Kidney (tissue), 14 donors: ENCODE measurements around the gene CDK14. TPM values are rescaled to one million over a fixed set of nuclear protein-coding genes. Genes with fewer than 3 reads are reported as not detected.

ENCODE experiments used
- DNase-seq, 5 donors: peaks; one replicate each; pipeline ENCODE4 v3.0.0-alpha.2; 2013 to 2020
- FAIRE-seq: peaks from 2 replicates; lab custom pipeline; 2012; peaks lifted over from hg19 to GRCh38; lab: Jason Lieb, UNC
- H3K27ac ChIP-seq, 2 donors: one replicate each; pipeline ENCODE4 v1.7.0; 2013; ENCODE audit warnings: low read depth in 2 of 2, low read length in 2 of 2, inconsistent platforms in 1 of 2
- H3K27me3 ChIP-seq: one replicate; pipeline ENCODE4 v1.7.1; 2013; ENCODE audit warnings: low read length, inconsistent platforms; ENCODE audit not compliant: control insufficient read depth, insufficient read depth
- H3K36me3 ChIP-seq, 3 donors: one replicate each; pipeline versions ENCODE4 v1.7.0 to v1.7.1; 2013; ENCODE audit warnings: low read length in 3 of 3, control low read depth in 1 of 3, inconsistent platforms in 1 of 3; ENCODE audit not compliant: insufficient read depth in 3 of 3, control insufficient read depth in 2 of 3
- H3K4me1 ChIP-seq, 3 donors: one replicate each; pipeline versions ENCODE4 v1.7.0 to v1.7.1; 2013; ENCODE audit warnings: low read length in 3 of 3, inconsistent platforms in 1 of 3, low read depth in 1 of 3; ENCODE audit not compliant: control insufficient read depth in 2 of 3, insufficient read depth in 2 of 3
- H3K4me3 ChIP-seq, 3 donors: one replicate each; pipeline versions ENCODE4 v1.7.0 to v1.8.1; 2013; ENCODE audit warnings: low read length in 3 of 3, control low read depth in 1 of 3, inconsistent platforms in 1 of 3
- H3K9ac ChIP-seq, 3 donors: one replicate each; pipeline versions ENCODE4 v1.7.0 to v1.7.1; 2013; ENCODE audit warnings: low read length in 3 of 3, control low read depth in 1 of 3, inconsistent platforms in 1 of 3
- H3K9me3 ChIP-seq, 3 donors: one replicate each; pipeline versions ENCODE4 v1.7.0 to v1.7.1; 2013; ENCODE audit warnings: low read length in 3 of 3, control low read depth in 1 of 3, inconsistent platforms in 1 of 3; ENCODE audit not compliant: control insufficient read depth in 2 of 3, insufficient read depth in 1 of 3
- intact Hi-C: fragments of 100-400 bp; cut with DNase I; formaldehyde crosslinking; loops from one replicate; pipeline ENCODE4 v1.11.1; 2022
- polyA plus RNA-seq: library from polyadenylated mRNA; stranded (reverse); fragments of 350-450 nt; fragmentation: Illumina TruSeq; extraction: RNeasy Lipid Tissue Mini Kit (QIAGEN cat#74804); gene quantifications from one replicate; pipeline ENCODE4 v1.2.3, GENCODE V29; 2014; ENCODE audit warnings: low read depth, low replicate concordance; ENCODE audit not compliant: insufficient read depth
- total RNA-seq: library from RNA; stranded (reverse); fragmentation: NEBNext Ultra II Directional; extraction: Animal tissue kit (Norgen Biotek cat#: 25700); gene quantifications from one replicate; pipeline ENCODE4 v1.2.1, GENCODE V29; 2021
- TF ChIP-seq, protein P1 (sequence below): IDR thresholded peaks from 3 replicates; pipeline ENCODE4 v1.5.1; 2012; ENCODE audit warnings: mild to moderate bottlenecking, moderate library complexity, borderline replicate concordance; ENCODE audit not compliant: insufficient read depth; ENCODE audit errors: extremely low read depth
- donor health status: control.
- donor health status: control.
- donor health status: control.
- donor health status: control.
- donor health status: control.
- donor health status: DM: yes; HTN: yes; CAD: no.
- donor health status: Normal renal cell carcinoma (clear cell type).

The CDK14 gene
- total and polyA plus RNA-seq, 2 donors from 2014 or later, result 11.9 to 33.9 TPM

DNA sequence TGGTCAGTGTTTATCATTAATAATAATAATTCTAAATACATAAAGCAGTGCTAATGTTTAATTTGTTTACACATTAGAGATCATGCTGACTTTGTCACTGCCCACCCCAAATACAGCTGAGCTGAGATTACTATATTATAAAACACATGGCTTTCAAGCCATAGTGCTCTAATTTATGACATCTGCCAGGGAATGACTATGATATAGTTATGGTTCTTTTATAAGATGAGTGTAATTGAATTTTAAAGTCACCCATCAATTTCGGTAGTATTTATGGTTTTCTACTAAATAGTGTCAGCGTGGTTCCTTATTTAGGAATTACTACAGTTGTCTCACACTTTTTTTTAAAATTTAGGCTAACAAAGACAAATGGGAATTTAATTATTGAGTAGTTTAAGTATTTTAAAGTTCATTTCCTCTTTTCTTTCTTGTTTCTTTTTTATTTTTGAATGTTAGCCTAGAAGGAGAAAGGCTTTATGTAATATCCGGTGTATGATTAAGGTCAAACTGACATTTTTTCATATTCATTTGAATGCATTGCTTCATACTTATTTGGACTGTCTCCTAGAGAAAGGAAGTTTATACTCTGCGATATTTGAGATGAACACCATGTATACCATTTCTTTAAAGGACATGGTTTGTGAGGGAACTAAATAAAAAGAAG, 3.9 kb downstream of the CDK14 start:
- Histone ChIP-seq H3K27ac (no peak overlapping the region), H3K36me3 (no peaks in the 10 kb centered on the region), H3K4me1 (peaks cover 0 to 7% (median 4%) of the 10 kb centered on the region in 3 donors), H3K9ac (no peak overlapping the region), H3K9me3 (no peaks in the 10 kb centered on the region), H3K4me3 (no peak overlapping the region), H3K27me3 (no peaks in the 10 kb centered on the region)
- peak in 1 of 5 donors; percentile 24 for DNase-seq
- FAIRE-seq, result peak; percentile 3
- TF ChIP-seq, protein P1, sequence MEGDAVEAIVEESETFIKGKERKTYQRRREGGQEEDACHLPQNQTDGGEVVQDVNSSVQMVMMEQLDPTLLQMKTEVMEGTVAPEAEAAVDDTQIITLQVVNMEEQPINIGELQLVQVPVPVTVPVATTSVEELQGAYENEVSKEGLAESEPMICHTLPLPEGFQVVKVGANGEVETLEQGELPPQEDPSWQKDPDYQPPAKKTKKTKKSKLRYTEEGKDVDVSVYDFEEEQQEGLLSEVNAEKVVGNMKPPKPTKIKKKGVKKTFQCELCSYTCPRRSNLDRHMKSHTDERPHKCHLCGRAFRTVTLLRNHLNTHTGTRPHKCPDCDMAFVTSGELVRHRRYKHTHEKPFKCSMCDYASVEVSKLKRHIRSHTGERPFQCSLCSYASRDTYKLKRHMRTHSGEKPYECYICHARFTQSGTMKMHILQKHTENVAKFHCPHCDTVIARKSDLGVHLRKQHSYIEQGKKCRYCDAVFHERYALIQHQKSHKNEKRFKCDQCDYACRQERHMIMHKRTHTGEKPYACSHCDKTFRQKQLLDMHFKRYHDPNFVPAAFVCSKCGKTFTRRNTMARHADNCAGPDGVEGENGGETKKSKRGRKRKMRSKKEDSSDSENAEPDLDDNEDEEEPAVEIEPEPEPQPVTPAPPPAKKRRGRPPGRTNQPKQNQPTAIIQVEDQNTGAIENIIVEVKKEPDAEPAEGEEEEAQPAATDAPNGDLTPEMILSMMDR, result no peak
- intact Hi-C loops, result no loop called here

DNA sequence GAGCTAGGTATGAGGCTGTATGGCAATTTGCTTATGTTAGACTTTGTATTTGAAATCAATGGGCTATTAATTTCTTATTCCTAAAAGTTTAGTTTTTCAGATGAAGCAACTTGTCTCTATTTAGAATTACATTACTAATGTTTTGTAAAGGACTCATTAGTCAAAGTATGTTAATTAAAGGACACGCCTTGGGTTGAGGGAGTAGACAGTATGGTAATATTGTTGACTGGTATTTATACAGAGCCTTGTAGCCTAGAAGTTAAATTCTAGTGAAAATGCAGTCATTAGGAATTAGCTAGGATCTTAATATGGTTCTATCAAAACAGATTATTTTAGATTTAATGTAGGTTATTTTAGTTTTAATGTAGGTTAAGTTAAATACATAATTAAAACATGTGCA, 6.2 kb downstream of the CDK14 start:
- TF ChIP-seq, protein P1, result no peak
- Histone ChIP-seq H3K27ac (no peak overlapping the region), H3K4me1 (peaks cover 0 to 6% (median 4%) of the 10 kb centered on the region in 3 donors), H3K4me3 (no peak overlapping the region), H3K27me3 (no peaks in the 10 kb centered on the region), H3K9me3 (no peaks in the 10 kb centered on the region), H3K36me3 (no peaks in the 10 kb centered on the region), H3K9ac (no peak overlapping the region)
- FAIRE-seq (no peak), DNase-seq (no peak)
- intact Hi-C loops, result no loop called here

DNA sequence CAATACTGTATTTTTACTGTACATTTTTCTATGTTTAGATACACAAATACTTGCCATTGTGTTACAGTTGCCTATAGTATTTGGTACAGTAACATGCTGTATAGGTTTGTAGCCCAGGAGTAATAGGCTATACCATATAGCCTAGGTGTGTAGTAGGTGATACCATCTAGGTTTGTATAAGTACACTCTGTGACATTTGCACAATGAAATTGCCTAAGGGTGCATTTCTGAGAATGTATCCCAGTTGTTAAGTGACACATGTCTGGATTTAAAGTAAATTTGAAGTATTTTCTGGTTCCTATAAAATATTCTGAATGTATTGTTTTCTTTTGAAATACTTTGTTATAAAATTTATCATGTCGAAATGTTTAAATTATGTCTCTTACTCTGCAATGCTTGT, 7.2 kb downstream of the CDK14 start:
- DNase-seq (no peak), FAIRE-seq (no peak)
- Histone ChIP-seq H3K4me1 (peaks cover 0 to 4% (median 0%) of the 10 kb centered on the region in 3 donors), H3K4me3 (no peak overlapping the region), H3K27ac (no peak overlapping the region), H3K9ac (no peak overlapping the region), H3K27me3 (no peaks in the 10 kb centered on the region), H3K9me3 (no peaks in the 10 kb centered on the region), H3K36me3 (no peaks in the 10 kb centered on the region)
- intact Hi-C loops, result no loop called here
- TF ChIP-seq, protein P1, result no peak
